HG03439 (cell line): ENCODE data around the gene PAX3.

Experiments used
- ATAC-seq: cut with Tn5 transposase; IDR thresholded peaks from one replicate; pipeline ENCODE4 v1.9.1; 2021; ENCODE audit warnings: mild to moderate bottlenecking, moderate library complexity; ENCODE audit not compliant: unreplicated experiment

The PAX3 gene

DNA sequence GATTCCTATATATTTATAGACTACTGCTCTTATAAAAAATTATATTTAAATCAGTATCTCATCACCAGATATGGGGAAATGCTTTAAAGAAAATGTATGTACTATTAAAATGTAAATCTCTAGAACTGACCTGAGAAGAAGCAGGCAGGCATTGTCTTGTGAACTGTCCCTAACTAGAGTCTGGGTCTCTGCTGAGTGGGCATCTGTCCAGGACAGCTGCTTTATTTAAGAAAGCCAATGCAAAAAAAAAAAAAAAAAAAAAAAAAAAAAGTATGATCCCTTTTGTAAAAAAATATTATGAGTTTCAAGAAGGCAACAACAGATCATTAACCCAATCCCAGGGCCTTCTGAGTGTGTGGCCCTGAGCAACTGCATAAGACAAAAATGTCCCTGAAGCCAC, 66.0 kb downstream of the PAX3 start:
- ATAC-seq = no peak

DNA sequence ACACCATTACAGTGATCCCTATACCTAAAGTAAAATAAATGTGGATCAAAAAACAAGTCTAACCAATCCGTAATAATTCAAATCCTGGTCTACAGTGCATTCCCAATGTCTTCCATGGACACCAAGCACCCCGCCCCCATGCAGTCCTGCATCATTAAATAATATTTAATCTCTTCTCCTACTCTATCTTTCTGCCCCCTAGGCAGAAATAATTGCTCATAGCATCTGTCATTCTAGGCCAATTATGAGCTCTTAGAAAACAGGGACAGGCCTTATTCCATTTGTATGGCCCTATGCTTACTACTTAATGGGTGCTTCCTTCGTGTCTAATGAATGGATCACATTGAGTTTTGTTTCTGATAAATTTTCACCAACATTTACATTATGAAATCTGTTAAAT, 66.4 kb downstream of the PAX3 start:
- ATAC-seq = no peak

DNA sequence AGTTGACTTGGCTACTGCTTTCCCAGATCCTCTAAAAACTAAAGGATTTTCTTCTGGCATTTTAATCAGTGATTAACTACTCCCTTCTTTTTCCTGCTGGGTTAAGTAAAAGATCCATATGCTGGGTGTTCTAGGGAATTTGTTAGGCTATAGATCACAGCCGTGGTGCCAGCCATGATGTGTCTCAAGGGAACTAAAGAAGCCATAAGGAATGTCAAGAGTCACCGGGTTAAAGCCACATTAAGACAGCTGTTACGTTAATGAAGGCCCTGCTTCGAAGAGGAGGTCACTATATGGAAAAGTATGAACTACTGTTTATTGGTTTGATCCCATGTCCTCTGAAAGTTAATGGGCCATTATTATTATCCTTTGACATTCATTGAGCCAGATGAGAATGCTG, 70.7 kb downstream of the PAX3 start:
- ATAC-seq = no peak

DNA sequence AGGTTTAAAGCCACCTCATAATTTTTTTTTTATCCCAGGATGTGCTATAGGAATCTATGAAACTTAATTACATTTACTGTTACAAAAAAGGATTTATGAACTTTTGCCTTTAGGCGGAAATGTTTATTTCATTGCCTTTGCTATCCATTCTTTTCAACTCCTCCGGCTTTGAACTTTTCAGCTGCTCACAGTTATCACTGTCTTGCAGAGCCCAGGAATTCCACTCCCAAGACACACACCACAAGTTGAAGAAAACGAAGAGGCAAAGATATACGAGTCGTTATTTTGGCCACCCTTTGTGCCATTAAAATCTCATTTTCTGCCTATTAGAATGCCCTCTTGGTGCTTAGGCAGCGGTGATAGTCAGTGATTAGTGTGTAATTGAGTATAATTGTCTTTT, 80.0 kb downstream of the PAX3 start:
- ATAC-seq = no peak

DNA sequence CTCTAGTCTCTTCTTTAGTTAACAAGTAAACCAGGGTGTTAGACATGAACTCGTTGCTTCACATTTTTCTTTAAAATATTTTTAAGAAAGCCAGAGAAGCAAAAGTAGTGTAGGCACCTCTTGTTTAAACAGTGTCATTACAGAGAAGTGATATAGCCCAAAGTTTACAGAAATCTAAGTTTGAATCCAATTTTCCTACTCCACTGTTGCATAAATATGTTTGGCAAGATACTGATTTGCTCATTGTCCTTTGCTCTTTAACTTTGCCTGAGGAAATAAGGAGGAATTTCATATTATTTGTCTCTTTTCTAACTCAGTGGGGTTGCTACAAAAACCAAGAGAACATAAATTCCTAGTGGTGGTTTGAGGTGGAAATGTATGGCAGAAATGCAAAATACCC, 81.1 kb downstream of the PAX3 start:
- ATAC-seq = no peak

DNA sequence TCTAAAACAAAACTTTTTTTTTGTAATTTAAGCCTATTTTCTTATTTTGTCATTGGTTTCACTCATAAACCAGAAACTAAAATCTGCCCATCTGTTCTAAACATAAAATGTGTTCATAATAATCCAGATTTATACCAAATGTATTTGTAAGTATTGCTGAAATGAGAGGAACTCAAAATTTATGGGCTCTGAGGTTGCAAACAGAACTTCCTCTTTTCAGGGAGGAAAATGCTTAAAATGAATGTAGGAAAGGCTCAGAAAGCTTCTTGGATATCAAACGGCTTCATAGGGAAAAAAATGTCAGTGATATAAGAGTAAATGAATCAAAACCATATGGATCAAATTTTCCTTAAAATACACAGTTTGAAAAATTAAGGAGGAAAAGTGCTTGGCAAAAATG, 83.9 kb downstream of the PAX3 start:
- ATAC-seq = no peak

DNA sequence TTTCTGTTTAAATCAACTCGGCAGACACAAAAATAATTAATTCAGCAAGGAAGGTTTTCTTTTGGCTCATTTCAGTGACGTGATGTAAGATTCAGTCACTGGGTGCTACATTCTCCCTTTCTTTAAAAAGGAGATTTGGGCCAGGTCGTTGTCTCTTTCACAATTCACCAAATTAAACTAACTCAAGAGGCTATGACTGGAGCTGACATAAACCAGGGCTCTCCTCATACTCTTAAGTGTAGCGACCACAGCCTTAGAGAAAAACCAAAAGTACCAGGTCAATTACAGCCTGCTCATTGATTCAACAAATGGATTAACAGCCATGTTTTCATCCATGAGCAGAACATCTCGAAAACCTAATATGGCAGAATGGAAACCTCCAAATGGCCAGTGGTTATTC, 85.7 kb downstream of the PAX3 start:
- ATAC-seq = no peak

DNA sequence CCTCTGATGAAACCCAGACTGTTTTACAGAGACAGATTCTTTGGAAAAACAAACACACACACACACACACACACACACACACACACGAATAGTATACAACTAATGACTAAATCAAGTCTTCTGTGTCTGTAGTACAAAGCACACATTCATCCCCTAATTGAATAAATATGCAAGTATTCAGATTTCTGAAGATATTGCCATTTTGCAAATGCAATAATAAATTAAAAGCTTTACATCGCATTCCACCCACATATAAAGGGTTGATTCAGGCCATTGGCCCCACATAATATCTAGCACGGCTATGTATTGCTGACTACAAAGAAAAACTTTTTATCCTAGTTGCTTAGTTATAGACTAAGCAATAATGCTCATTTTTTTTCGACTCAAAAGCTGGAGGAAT, 86.2 kb downstream of the PAX3 start:
- ATAC-seq = no peak

DNA sequence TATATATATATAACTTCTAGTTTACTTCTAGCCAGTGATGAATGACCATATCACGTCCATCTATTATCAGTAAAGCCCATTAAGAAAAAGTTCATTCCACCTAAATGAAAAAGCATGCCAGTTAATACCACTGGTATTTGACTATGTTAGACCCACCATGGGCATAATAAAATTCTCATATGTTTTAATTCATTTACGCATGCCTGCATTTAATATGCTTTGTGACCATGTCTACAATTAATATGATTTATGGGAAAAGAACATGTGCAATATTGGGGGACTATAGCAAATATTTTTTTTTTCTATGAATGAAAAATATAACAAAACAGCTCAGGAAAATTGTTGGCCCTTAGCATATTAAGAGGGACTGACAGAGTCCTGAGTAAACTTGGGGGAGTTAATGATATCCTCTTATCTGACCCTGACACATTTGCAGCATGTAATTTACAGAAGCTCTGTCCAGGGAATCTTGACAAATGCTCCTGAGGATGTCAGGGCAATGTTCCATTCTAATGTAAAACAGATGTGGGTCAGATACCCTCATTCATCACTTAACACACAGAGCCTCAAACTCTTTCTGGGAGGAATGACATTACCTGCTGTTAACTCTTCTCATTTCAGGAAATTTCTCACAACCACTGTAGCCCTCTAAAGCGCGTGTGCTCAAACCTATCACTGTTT, 90.6 kb downstream of the PAX3 start:
- no peak for ATAC-seq

DNA sequence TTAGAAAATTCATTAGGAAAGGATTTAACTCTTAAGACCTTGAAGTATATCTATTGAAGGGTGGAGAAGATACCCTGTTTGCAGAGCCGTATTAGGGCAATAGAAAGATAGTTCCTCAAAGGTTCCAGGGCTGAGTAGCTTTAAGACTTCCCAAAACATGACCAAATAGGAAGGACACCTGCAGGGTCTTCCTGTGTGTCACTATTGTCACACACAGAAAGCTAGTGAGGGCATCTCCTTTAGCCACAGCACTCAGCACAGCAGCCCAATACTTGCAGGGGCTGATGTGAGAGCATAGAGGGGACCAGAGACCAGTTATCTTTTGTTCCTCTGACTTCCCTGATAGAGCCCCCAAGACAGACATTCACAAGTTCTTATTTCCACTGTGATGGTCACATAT, 93.7 kb downstream of the PAX3 start:
- ATAC-seq = no peak

DNA sequence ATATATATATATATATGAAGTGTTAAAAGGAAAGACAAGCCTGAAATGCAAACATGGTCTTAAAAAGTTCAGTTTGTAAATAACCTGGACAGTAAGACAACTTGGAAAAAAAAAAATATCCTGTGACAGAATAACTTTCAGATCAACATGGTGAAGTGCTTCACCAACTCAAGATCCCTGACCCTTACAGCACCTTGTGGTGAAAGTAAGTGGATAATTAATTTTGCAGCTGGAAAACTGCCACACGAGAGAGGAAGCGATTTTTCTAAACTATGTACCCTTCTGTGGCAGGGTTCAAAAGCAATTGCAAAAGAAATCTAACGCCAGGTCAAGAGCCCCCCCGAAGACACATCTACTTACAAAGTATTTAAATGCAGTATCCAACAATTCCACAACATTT, 95.8 kb downstream of the PAX3 start:
- ATAC-seq = no peak

DNA sequence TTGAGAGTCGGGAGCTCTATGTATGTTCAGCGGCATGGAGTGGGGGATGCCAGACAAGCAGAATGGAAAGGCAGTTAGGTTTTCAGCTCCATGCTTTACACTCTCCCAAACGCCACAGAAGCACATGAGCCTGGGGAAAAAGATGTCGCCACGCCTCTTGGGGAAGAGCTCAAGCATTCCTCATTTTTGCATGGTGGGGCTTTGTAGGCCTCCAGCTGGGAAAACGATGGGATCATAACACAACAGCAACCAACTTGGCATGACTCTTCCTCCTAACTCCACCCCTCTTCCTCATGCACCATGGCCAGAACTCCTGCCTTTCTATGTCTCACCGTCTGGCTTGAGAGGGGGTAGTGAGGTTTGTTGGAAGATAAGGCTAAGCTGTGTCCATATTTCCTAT, 102.6 kb downstream of the PAX3 start:
- no peak for ATAC-seq

DNA sequence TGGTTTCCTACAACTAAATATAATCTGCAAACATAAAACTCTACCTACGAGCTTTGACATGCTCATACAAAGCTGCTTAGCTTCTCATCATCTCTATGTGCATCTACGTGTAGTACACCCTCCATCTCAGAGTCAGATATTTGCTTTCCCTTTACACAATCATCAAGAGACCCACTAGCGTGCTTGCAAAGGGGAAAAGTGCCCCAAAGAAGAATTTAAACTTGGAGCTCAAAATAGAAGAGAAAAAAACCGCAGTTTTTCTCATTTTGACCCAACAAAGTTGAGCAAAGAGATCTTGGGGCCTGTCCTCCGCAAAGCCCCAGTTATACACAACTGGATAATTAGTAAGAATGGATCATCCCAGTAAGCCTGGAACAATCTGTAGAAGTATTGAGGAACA, 104.1 kb downstream of the PAX3 start:
- no peak for ATAC-seq

DNA sequence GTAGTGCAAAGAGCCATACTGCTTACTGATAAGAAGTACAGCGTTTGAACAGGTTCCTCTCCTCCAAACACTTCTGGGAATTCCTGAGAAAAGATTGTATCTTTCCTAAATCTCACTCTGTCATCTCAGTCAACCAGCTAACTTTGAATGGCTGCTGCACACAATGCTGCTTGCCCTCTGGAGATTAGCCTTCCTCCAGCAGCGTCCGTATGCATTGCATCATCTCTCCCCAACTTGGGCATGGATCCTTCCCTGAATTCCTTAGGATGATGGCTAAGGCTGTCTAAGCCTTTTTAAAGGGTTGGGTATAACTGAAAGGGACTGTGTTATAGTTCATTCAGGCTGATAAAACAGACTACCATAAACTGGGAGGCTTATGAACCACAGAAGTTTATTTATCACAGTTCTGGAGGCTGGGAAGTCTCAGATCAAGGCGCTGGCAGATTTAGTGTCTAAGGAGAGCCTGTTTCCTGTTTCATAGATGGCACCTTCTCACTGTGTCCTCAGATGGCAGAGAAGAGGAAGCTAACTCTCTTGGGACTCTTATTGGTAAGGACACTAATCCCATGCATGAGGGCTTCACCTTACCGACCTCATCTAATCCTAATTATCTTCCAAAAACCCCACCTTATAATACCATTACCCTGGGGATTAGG, 105.3 kb downstream of the PAX3 start:
- ATAC-seq = no peak

DNA sequence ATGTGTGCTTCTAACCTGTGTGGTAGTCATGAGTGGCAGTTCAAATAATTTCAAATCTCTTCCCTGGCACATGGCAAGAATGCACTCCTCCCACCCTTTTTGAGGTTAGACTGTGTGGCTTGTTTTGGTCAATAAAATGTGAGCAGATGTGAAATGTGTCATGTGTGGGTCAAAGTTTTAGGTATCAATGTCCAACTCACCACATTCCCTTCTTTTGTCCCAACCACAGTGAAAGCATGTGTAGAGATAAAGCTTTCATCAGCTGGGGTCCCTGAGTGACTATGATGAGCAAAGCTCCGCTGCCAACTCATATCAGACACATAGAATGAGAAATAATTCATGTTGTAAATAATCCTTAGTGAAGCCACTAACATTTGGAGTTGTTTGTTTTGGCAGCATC, 118.2 kb downstream of the PAX3 start:
- no peak for ATAC-seq

DNA sequence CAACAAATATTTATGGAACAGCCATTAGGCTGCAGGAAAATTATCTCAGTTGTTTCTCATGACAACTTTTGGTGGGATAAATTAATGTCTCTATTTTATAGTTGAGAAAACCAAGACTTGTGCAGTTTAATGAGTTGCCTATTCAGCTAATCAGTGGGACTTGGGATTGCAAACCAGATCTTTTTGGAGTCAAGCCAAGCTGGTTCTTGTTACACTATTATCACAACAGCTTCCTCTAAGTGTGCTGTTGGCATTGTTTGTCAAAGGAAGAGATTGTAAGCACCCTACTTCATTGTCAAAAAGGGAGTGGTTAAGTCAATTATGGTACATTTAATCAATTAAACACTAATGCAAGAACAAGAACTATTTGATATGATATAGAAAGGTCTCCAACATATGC, 119.2 kb downstream of the PAX3 start:
- ATAC-seq = no peak

DNA sequence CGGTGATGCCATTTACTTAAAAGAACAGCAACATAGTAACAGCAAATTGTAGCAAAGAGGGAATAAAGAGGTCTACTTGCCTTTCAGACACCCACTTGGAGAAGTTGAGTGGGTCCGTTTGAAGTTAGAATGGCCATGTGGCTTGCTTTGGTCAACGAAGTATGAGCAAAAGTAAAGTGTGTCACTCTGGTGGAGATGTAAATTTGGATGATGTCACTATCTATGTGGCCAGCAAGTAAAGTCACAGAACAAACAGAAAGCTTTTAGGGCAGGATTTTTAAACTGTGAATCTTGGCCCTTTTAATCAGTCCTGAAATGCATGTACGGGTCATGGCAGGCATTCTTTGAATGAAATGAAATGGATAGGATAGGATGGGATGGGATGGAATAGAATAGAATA, 120.3 kb downstream of the PAX3 start:
- ATAC-seq = no peak

DNA sequence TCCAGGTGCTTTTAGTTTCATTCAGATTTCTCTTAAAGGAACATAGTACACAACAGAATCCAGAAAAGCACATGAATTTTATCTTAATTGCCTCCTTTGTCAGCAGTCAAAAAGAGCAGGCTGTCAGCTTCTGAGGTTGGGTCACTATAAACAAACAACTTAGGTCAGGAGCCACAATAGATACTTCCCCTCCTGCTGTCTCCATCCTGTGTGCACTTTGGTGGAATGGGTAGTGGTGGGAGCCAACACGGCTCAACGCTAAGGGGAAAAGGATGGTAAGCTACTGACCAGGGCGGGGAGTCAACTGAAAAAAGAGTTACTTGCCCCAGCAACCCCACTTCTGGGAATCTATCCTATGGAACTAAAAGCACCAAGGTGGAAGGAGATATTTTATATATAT, 121.9 kb downstream of the PAX3 start:
- ATAC-seq = no peak

DNA sequence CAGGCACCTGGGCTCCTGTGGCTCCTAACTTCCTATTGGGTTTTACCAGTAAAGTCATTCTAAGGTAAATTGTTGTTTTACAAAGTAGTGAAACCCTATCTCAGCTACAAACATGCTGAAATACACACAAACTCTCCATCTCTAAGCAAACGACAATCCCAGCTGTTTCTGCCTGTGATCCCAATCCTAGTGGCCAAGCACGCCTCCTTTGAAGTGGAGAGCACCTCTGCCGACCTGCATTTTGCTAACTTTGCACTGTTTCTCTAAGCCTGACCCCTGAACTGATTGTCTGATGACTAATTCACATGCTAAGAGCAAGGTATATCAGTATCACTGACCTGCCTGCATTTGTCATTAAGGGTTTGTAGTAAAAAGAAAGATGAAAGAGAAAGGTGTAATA, 124.3 kb downstream of the PAX3 start:
- ATAC-seq = no peak

DNA sequence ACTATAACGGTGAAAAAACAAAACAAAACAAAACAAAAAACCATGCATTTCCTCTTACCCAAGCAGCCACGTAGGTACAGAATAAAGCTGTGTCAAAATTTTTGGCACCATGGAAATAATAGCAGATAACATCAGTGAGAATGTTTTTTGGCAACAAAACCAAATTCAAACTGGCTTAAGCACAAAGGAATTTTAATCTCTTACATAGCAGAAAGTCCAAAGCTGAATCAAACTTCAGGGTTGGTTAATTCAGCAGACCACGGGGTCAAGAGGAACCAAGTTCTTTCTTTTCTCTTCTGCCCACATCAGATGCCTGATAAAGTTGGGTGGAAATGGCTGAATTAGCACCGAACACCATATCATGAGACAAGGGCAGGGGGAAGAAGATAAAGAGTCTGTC, 129.5 kb downstream of the PAX3 start:
- ATAC-seq = no peak

DNA sequence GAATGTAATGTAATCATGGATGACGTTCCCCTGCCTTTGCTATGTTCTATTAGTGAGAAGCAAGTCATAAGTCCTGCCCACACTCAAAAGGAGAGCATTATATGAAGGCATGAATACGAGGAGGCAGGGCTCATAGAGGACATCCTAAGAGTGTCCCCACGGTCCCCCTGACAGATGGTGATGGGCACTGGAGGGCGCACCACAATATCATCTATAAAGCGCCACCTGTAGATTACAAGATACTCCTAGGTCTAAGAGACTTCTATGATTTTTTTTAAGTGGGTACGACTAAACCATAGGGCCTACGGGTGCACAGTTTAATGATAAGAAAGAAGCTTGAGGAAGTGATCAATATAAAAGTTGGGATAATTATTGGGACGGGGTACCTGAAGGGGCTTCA, 131.0 kb downstream of the PAX3 start:
- no peak for ATAC-seq

DNA sequence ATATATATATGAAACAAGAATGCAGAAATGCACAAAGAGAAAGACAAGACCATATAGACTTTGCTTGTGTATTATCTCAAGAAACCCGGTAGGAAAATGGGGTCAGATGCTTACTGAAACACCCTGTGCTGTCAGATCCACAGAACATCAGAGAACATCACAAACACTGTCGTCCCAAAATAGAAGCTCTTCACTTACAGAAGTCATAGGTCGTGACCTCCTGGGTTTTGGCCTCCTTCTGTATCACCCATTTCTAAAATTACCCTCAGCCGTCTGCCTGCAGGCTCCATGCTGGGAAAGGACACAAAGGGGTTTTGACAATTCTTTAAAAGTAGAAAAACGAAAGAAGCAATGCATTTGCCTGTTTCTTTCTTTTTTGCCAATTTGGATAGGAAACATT, 137.9 kb downstream of the PAX3 start:
- ATAC-seq = no peak

DNA sequence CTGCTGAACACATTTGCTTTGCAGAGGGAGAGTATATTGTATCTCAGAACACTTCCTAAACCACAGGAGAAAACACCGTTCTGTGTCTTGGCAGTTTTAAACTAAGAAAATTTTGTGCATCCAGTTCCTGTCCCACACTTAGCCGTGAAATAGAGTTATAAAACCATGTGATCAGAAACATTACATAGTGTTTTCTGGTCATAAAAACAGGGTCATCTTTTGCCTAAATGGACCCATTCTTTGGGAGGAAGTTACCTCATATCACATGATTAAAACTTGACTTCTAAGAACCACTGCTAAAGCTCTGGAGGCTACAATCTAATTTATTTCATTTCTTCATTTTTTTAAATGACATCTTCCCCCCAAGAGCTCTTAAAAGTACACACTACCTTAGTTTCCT, 138.7 kb downstream of the PAX3 start:
- ATAC-seq = no peak
